Adrenal gland (tissue), 5 donors: ENCODE measurements around the gene LMF1.
"Not testable (repeated sequence)": the region's sequence is repeated elsewhere in the genome, so short reads cannot be mapped to it uniquely, and the experiment has no call there.

Source experiments
- POLR2A ChIP-seq, 2 donors: fragments of 450-650 bp; IDR thresholded peaks; one replicate each; pipeline ENCODE4 v1.6.1; 2017; ENCODE audit warnings: antibody characterized with exemption in 2 of 2, mild to moderate bottlenecking in 2 of 2, moderate library complexity in 1 of 2
- TF ChIP-seq, protein P1 (sequence below), 6 experiments: fragments of 450-650 bp in 4 of 6; fragments of 200-600 bp in 2 of 6; sonication (generic) in 1 of 6; IDR thresholded peaks; 1 replicate in 5 of 6; 2 replicates in 1 of 6; pipeline versions ENCODE4 v1.5.1 to v1.8.0; 2016 to 2021; ENCODE audit warnings: antibody characterized with exemption in 6 of 6, mild to moderate bottlenecking in 2 of 6, moderate library complexity in 1 of 6
- donor health status: DM: no; HTN: no; CAD: no.

GRCh38 chr16:820044-820408 is 150.8 kb downstream of the LMF1 start:
- TF ChIP-seq, protein P1, sequence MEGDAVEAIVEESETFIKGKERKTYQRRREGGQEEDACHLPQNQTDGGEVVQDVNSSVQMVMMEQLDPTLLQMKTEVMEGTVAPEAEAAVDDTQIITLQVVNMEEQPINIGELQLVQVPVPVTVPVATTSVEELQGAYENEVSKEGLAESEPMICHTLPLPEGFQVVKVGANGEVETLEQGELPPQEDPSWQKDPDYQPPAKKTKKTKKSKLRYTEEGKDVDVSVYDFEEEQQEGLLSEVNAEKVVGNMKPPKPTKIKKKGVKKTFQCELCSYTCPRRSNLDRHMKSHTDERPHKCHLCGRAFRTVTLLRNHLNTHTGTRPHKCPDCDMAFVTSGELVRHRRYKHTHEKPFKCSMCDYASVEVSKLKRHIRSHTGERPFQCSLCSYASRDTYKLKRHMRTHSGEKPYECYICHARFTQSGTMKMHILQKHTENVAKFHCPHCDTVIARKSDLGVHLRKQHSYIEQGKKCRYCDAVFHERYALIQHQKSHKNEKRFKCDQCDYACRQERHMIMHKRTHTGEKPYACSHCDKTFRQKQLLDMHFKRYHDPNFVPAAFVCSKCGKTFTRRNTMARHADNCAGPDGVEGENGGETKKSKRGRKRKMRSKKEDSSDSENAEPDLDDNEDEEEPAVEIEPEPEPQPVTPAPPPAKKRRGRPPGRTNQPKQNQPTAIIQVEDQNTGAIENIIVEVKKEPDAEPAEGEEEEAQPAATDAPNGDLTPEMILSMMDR (IDR thresholded peaks at IDR 0.05) = not testable (repeated sequence)
- TF ChIP-seq POLR2A (IDR thresholded peaks at IDR 0.05) = not testable (repeated sequence)
